ENCODE data around the gene SGTA. TPM values are rescaled to one million over a fixed set of nuclear protein-coding genes. Genes with fewer than 3 reads are reported as not detected.

SGTA gene
- total RNA-seq, 1 experiment from 2014 or later = 85.7 TPM

DNA sequence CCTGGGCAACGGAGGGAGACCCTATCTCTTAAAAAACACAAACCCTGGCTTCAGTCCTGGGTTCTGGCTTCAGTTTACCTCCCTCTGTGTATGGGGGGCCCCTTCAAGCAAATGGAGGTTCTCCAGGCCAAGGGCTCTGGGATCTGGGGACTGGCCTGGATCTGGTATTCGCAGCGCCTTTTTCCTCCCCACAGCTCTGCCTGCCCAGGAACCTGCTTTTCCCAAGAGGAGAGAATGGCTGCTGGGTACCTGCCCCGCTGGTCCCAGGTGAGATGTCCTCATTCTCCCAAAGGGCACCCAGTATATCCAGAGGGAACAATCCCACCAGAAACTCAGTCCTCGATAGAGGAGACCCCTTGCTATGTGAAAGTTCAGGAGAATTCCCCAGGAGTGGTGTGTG is 39.8 kb upstream of the SGTA start:
- intact Hi-C loops (cut with micrococcal nuclease; ENCODE audit: unreplicated experiment) (no loop called here), in situ Hi-C loops (cut with HindIII; ENCODE audit: low pct_unique_long_range_greater_than_20kb, low sequenced_read_pairs) (no loop called here)
- TF ChIP-seq, protein P1, sequence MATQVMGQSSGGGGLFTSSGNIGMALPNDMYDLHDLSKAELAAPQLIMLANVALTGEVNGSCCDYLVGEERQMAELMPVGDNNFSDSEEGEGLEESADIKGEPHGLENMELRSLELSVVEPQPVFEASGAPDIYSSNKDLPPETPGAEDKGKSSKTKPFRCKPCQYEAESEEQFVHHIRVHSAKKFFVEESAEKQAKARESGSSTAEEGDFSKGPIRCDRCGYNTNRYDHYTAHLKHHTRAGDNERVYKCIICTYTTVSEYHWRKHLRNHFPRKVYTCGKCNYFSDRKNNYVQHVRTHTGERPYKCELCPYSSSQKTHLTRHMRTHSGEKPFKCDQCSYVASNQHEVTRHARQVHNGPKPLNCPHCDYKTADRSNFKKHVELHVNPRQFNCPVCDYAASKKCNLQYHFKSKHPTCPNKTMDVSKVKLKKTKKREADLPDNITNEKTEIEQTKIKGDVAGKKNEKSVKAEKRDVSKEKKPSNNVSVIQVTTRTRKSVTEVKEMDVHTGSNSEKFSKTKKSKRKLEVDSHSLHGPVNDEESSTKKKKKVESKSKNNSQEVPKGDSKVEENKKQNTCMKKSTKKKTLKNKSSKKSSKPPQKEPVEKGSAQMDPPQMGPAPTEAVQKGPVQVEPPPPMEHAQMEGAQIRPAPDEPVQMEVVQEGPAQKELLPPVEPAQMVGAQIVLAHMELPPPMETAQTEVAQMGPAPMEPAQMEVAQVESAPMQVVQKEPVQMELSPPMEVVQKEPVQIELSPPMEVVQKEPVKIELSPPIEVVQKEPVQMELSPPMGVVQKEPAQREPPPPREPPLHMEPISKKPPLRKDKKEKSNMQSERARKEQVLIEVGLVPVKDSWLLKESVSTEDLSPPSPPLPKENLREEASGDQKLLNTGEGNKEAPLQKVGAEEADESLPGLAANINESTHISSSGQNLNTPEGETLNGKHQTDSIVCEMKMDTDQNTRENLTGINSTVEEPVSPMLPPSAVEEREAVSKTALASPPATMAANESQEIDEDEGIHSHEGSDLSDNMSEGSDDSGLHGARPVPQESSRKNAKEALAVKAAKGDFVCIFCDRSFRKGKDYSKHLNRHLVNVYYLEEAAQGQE (IDR thresholded peaks at IDR 0.05; ENCODE audit: insufficient read depth in 1 of 2, low read depth in 2 of 2, low read length in 1 of 2) = no peak
- no peak for TF ChIP-seq SIN3A (IDR thresholded peaks at IDR 0.05; ENCODE audit: borderline replicate concordance, insufficient read depth, low read depth, low read length)
- H3K27me3 ChIP-seq (ENCODE audit: control insufficient read depth, insufficient read depth, low read length) = no peaks in the 10 kb centered on the region
- H3K36me3 ChIP-seq (ENCODE audit: control insufficient read depth, insufficient read depth, low read length) = no peaks in the 10 kb centered on the region
- BruUV-seq (replicated peaks) = no TSS peak
- ChIA-PET POLR2A (interaction anchor here (0.6 kb wide), 2 partner anchors 25 to 330 kb away, joined by 3 to 4 read pairs; no protein-coding TSS in a partner anchor), CTCF (interaction anchor here (0.6 to 1.1 kb wide), 2 partner anchors 18 to 50 kb away, joined by 3 read pairs; partner anchors contain the start of gene ZNF555)
- H3K9me3 ChIP-seq (ENCODE audit: control insufficient read depth, insufficient read depth, low read depth, low read length) = no peaks in the 10 kb centered on the region; the same call in 1 of the 2 replicates
- no peak overlapping the region for H3K27ac ChIP-seq (ENCODE audit: low read length)
- H3K4me3 ChIP-seq (ENCODE audit: low read depth in 2 of 2, low read length in 2 of 2) = no peak overlapping the region
- no peaks in the 10 kb centered on the region for H3K4me1 ChIP-seq (ENCODE audit: control insufficient read depth, insufficient read depth, low read length)
- ATAC-seq (no peak), DNase-seq (ENCODE audit: low read depth, low spot score) (no peak)

DNA sequence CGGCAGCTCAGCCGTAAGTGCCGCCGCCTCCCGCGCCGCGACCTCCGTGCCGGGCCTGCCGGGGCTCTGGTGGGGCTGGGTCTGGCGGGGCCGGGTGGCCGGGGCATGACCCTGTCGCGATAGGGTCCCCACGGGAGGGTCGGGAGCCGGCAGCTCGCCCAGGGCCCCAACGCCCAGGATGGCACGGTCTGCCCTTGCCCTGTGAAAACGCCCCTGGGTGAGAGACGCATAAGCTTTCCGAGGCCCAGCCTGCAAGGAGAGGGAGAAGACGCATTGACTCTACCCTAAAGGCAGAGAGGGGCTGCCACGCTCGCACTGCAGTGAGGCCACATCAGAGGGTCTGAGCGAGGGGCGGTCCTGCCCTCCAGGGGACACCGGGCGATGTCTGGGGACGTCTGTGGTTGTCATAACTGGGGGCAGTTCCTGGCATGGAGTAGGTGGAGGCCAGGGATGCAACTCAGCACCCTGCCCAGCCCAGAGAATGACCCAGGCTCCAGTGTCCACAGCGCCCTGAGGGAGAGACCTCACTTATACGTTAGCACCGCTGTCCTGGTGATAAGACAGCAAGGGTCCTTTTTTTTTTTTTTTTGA is 37.1 kb upstream of the SGTA start:
- Histone ChIP-seq H3K4me1 (ENCODE audit: control insufficient read depth, insufficient read depth, low read length) (no peaks in the 10 kb centered on the region), H3K9me3 (ENCODE audit: control insufficient read depth, insufficient read depth, low read depth, low read length) (no peaks in the 10 kb centered on the region), H3K36me3 (ENCODE audit: control insufficient read depth, insufficient read depth, low read length) (no peaks in the 10 kb centered on the region), H3K27me3 (ENCODE audit: control insufficient read depth, insufficient read depth, low read length) (no peaks in the 10 kb centered on the region), H3K4me3 (ENCODE audit: low read depth in 2 of 2, low read length in 2 of 2) (peak overlapping the region; percentile 59 to 63), H3K27ac (ENCODE audit: low read length) (peak overlapping the region; percentile 39)
- ChIA-PET POLR2A (no interaction called here), CTCF (no interaction called here)
- DNase-seq (ENCODE audit: low read depth, low spot score) (no peak), ATAC-seq (peak; percentile 49)
- in situ Hi-C loops (cut with HindIII; ENCODE audit: low pct_unique_long_range_greater_than_20kb, low sequenced_read_pairs) = no loop called here
- intact Hi-C loops (cut with micrococcal nuclease; ENCODE audit: unreplicated experiment) = no loop called here
- TF ChIP-seq, protein P2, sequence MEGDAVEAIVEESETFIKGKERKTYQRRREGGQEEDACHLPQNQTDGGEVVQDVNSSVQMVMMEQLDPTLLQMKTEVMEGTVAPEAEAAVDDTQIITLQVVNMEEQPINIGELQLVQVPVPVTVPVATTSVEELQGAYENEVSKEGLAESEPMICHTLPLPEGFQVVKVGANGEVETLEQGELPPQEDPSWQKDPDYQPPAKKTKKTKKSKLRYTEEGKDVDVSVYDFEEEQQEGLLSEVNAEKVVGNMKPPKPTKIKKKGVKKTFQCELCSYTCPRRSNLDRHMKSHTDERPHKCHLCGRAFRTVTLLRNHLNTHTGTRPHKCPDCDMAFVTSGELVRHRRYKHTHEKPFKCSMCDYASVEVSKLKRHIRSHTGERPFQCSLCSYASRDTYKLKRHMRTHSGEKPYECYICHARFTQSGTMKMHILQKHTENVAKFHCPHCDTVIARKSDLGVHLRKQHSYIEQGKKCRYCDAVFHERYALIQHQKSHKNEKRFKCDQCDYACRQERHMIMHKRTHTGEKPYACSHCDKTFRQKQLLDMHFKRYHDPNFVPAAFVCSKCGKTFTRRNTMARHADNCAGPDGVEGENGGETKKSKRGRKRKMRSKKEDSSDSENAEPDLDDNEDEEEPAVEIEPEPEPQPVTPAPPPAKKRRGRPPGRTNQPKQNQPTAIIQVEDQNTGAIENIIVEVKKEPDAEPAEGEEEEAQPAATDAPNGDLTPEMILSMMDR (IDR thresholded peaks at IDR 0.05) = no peak
- TF ChIP-seq POLR2AphosphoS5 (IDR thresholded peaks at IDR 0.05; ENCODE audit: low read depth, low read length) = no peak
- TF ChIP-seq, protein P1 (IDR thresholded peaks at IDR 0.05; ENCODE audit: insufficient read depth in 1 of 2, low read depth in 2 of 2, low read length in 1 of 2) = no peak
- no TSS peak for BruUV-seq (replicated peaks)
